ENCODE data around the gene DNAAF6.

DNAAF6 gene

DNA sequence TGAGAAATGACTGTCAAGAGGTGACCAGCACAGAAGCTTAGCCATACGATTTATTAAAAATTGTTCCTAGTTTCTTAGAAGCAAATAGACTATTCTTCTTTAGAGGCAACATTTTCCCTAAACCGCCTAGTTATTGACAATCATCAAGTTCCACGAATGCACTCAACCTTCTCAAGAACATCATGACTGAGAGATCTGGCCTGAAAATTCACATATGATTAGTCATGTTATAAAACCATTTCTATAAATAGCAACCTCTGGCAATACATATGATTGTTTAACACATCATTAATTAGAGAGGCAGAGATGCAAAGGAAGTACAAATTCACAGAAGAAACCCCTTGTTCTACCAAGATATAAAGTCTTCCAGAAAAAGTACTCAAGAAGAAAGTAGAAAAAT, 6.9 kb upstream of the DNAAF6 start:
- Histone ChIP-seq H3K4me3 (replicated peaks; ENCODE audit: insufficient read depth, low read length) (no peak overlapping the region), H3K27ac (replicated peaks) (no peak overlapping the region), H3K27me3 (ENCODE audit: insufficient read depth, poor library complexity, severe bottlenecking) (no peaks in the 10 kb centered on the region)
- no peak for DNase-seq (ENCODE audit: low read depth in 1 of 2, low spot score in 1 of 2)
- TF ChIP-seq, protein P1, sequence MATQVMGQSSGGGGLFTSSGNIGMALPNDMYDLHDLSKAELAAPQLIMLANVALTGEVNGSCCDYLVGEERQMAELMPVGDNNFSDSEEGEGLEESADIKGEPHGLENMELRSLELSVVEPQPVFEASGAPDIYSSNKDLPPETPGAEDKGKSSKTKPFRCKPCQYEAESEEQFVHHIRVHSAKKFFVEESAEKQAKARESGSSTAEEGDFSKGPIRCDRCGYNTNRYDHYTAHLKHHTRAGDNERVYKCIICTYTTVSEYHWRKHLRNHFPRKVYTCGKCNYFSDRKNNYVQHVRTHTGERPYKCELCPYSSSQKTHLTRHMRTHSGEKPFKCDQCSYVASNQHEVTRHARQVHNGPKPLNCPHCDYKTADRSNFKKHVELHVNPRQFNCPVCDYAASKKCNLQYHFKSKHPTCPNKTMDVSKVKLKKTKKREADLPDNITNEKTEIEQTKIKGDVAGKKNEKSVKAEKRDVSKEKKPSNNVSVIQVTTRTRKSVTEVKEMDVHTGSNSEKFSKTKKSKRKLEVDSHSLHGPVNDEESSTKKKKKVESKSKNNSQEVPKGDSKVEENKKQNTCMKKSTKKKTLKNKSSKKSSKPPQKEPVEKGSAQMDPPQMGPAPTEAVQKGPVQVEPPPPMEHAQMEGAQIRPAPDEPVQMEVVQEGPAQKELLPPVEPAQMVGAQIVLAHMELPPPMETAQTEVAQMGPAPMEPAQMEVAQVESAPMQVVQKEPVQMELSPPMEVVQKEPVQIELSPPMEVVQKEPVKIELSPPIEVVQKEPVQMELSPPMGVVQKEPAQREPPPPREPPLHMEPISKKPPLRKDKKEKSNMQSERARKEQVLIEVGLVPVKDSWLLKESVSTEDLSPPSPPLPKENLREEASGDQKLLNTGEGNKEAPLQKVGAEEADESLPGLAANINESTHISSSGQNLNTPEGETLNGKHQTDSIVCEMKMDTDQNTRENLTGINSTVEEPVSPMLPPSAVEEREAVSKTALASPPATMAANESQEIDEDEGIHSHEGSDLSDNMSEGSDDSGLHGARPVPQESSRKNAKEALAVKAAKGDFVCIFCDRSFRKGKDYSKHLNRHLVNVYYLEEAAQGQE (IDR thresholded peaks at IDR 0.05; ENCODE audit: insufficient replicate concordance, low read depth), result no peak
- TF ChIP-seq, protein P2, sequence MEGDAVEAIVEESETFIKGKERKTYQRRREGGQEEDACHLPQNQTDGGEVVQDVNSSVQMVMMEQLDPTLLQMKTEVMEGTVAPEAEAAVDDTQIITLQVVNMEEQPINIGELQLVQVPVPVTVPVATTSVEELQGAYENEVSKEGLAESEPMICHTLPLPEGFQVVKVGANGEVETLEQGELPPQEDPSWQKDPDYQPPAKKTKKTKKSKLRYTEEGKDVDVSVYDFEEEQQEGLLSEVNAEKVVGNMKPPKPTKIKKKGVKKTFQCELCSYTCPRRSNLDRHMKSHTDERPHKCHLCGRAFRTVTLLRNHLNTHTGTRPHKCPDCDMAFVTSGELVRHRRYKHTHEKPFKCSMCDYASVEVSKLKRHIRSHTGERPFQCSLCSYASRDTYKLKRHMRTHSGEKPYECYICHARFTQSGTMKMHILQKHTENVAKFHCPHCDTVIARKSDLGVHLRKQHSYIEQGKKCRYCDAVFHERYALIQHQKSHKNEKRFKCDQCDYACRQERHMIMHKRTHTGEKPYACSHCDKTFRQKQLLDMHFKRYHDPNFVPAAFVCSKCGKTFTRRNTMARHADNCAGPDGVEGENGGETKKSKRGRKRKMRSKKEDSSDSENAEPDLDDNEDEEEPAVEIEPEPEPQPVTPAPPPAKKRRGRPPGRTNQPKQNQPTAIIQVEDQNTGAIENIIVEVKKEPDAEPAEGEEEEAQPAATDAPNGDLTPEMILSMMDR (IDR thresholded peaks at IDR 0.05; ENCODE audit: insufficient read depth, low read length), result no peak
- TF ChIP-seq SPI1 (IDR thresholded peaks at IDR 0.05; ENCODE audit: borderline replicate concordance, low read depth) (no peak), POLR2AphosphoS5 (IDR thresholded peaks at IDR 0.05; ENCODE audit: low read depth) (no peak), GABPA (IDR thresholded peaks at IDR 0.05; ENCODE audit: low read depth) (no peak)

DNA sequence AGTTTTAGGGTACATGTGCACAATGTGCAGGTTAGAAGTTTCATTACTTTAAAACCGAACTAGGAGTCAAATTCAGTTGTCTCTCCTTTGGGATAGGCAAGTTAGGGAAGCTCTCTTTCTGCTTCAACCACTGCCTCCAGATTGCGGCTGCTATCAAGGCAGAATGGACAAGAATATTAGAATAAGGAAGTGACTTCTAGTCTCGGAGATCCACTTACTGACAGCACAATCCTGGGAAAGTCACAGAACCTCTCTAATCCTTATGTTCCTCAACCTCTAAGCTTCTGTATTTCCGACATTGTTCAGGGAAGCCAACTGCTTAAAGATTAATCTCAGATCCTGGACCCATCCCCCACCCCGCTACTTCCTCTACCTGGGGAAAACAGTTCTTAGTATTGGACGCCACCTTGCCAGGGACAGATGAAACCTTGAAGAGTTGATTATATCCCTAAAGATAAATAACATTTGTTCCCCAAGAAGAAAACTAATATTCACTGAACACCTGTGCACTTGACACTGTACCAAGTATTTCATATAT, 2.3 kb upstream of the DNAAF6 start:
- Histone ChIP-seq H3K27me3 (ENCODE audit: insufficient read depth, poor library complexity, severe bottlenecking) (peaks cover 8% of the 10 kb centered on the region), H3K4me3 (replicated peaks; ENCODE audit: insufficient read depth, low read length) (no peak overlapping the region), H3K27ac (replicated peaks) (no peak overlapping the region)
- peak; percentile 24; the same call in 1 of the 2 replicates for TF ChIP-seq SPI1 (IDR thresholded peaks at IDR 0.05; ENCODE audit: borderline replicate concordance, low read depth)
- TF ChIP-seq, protein P2 (IDR thresholded peaks at IDR 0.05; ENCODE audit: insufficient read depth, low read length), result no peak
- no peak for TF ChIP-seq GABPA (IDR thresholded peaks at IDR 0.05; ENCODE audit: low read depth)
- no peak for DNase-seq (ENCODE audit: low read depth in 1 of 2, low spot score in 1 of 2)

DNA sequence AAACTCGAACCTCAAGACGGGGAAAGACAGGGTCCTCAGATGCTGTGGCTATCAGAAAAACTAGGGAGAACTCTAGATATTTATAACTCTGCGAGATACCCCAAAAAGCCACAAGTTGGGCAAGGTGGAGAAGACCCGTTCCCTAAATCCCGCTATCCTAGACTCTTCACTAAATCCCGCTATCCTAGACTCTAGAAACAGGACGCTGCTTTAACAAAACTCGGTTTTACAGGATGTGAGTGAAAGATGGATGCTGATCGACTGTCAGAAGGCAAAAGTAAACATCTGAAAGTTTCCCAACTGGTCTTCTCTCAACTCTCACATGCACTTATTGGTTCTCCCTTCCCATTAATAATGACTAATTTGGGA, 270 bp downstream of the DNAAF6 start:
- no peak for DNase-seq (ENCODE audit: low read depth in 1 of 2, low spot score in 1 of 2)
- TF ChIP-seq POLR2AphosphoS5 (IDR thresholded peaks at IDR 0.05; ENCODE audit: low read depth) (no peak), GABPA (IDR thresholded peaks at IDR 0.05; ENCODE audit: low read depth) (no peak), SPI1 (IDR thresholded peaks at IDR 0.05; ENCODE audit: borderline replicate concordance, low read depth) (no peak)
- TF ChIP-seq, protein P1 (IDR thresholded peaks at IDR 0.05; ENCODE audit: insufficient replicate concordance, low read depth), result no peak
- TF ChIP-seq, protein P2 (IDR thresholded peaks at IDR 0.05; ENCODE audit: insufficient read depth, low read length), result no peak
- Histone ChIP-seq H3K27ac (replicated peaks) (no peak overlapping the region), H3K4me3 (replicated peaks; ENCODE audit: insufficient read depth, low read length) (no peak overlapping the region), H3K27me3 (ENCODE audit: insufficient read depth, poor library complexity, severe bottlenecking) (peaks cover 8% of the 10 kb centered on the region)

DNA sequence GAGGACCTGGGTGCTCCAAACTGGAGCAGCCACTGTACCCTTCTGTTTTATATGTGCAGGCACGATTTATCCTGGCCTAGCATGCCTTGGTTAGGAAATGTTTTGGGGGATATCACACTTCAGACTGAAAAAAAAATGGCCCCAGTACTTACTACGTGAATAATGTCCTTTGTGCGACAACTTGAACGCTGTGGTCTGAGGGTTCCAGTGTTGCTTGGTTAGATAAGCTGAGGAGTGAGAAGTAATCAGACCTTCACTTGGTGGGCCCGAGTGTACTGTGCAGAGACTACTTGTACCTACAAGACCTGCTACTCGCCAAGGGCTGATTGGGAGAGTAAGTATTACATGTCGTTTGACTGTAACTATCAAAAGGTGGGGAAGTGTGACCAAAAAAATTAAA, 678 bp downstream of the DNAAF6 start:
- no peak for TF ChIP-seq GABPA (IDR thresholded peaks at IDR 0.05; ENCODE audit: low read depth)
- TF ChIP-seq, protein P1 (IDR thresholded peaks at IDR 0.05; ENCODE audit: insufficient replicate concordance, low read depth), result no peak
- TF ChIP-seq SPI1 (IDR thresholded peaks at IDR 0.05; ENCODE audit: borderline replicate concordance, low read depth), result no peak
- TF ChIP-seq, protein P2 (IDR thresholded peaks at IDR 0.05; ENCODE audit: insufficient read depth, low read length), result no peak
- TF ChIP-seq POLR2AphosphoS5 (IDR thresholded peaks at IDR 0.05; ENCODE audit: low read depth), result no peak
- DNase-seq (ENCODE audit: low read depth in 1 of 2, low spot score in 1 of 2), result no peak
- H3K4me3 ChIP-seq (replicated peaks; ENCODE audit: insufficient read depth, low read length), result no peak overlapping the region
- H3K27me3 ChIP-seq (ENCODE audit: insufficient read depth, poor library complexity, severe bottlenecking), result peaks cover 8% of the 10 kb centered on the region
- no peak overlapping the region for H3K27ac ChIP-seq (replicated peaks)

All from HL-60 (cell line).